Panc1 (cell line): Measurements from ENCODE around the gene EVI5. TPM values are rescaled to one million over a fixed set of nuclear protein-coding genes. Genes with fewer than 3 reads are reported as not detected.

Experiments used
- ATAC-seq: fragments of 200-7000 bp; cut with Tn5 transposase; 2 replicates; pipeline ENCODE4 v1.9.1; 2020; ENCODE audit warnings: mild to moderate bottlenecking, moderate library complexity
- BruUV-seq: library from RNA; stranded (reverse); fragments of 400-500 nt; replicated peaks from 2 replicates; lab custom pipeline; 2021; lab: Mats Ljungman, UMichigan
- CTCF ChIA-PET: fragments of 300-600 bp; sonication (Branson Sonifier 250); formaldehyde crosslinking; loops from one replicate; lab custom pipeline; 2022; ENCODE audit warnings: antibody characterized with exemption; lab: Charles Lee
- POLR2A ChIA-PET: fragments of 300-600 bp; sonication (Branson Sonifier 250); formaldehyde crosslinking; loops from one replicate; lab custom pipeline; 2022; ENCODE audit warnings: antibody characterized with exemption; lab: Charles Lee
- DNase-seq: peaks from one replicate; pipeline ENCODE4 v3.0.0-alpha.2; 2010; ENCODE audit warnings: low read depth, low spot score
- H3K27ac ChIP-seq: 2 replicates; pipeline ENCODE4 v1.5.1; 2011; ENCODE audit warnings: mild to moderate bottlenecking, low read length, inconsistent platforms
- H3K27me3 ChIP-seq: fragments of 200-500 bp; sonication (Bioruptor generic); 2 replicates; pipeline ENCODE4 v1.6.0; 2014; ENCODE audit warnings: low read length, inconsistent platforms; ENCODE audit not compliant: control insufficient read depth, insufficient read depth
- H3K36me3 ChIP-seq: fragments of 200-500 bp; sonication (Bioruptor generic); 2 replicates; pipeline ENCODE4 v1.5.1; 2014; ENCODE audit warnings: inconsistent platforms, mild to moderate bottlenecking, low read length, moderate library complexity; ENCODE audit not compliant: control insufficient read depth, insufficient read depth
- H3K4me1 ChIP-seq: 2 replicates; pipeline ENCODE4 v1.5.1; 2011; ENCODE audit warnings: inconsistent platforms, mild to moderate bottlenecking, low read length, moderate library complexity; ENCODE audit not compliant: control insufficient read depth, insufficient read depth
- H3K4me3 ChIP-seq, 2 experiments: 2 replicates each; pipeline ENCODE4 v1.5.1; 2011 to 2012; ENCODE audit warnings: low read depth in 2 of 2, low read length in 2 of 2, mild to moderate bottlenecking in 2 of 2, inconsistent platforms in 1 of 2, moderate library complexity in 1 of 2
- H3K9me3 ChIP-seq: fragments of 200-500 bp; sonication (Bioruptor generic); 2 replicates; pipeline ENCODE4 v1.5.1; 2014; ENCODE audit warnings: low read depth, mild to moderate bottlenecking, inconsistent platforms, low read length, moderate library complexity; ENCODE audit not compliant: control insufficient read depth, insufficient read depth
- POLR2AphosphoS5 ChIP-seq: IDR thresholded peaks from 2 replicates; pipeline ENCODE4 v1.6.1; 2012; ENCODE audit warnings: mild to moderate bottlenecking, low read depth, low read length, moderate library complexity
- SIN3A ChIP-seq: IDR thresholded peaks from 2 replicates; pipeline ENCODE4 v1.6.1; 2012; ENCODE audit warnings: low read depth, mild to moderate bottlenecking, low read length, moderate library complexity, borderline replicate concordance; ENCODE audit not compliant: insufficient read depth
- TCF7L2 ChIP-seq: IDR thresholded peaks from 2 replicates; pipeline ENCODE4 v1.6.1; 2011; ENCODE audit warnings: mild to moderate bottlenecking, low read depth, low read length, inconsistent platforms
- in situ Hi-C: cut with HindIII; loops from 2 replicates; pipeline ENCODE4 v1.10.0; 2016; ENCODE audit warnings: low sequenced_read_pairs, low pct_unique_long_range_greater_than_20kb
- intact Hi-C: fragments of 100-400 bp; cut with micrococcal nuclease; formaldehyde crosslinking; loops from one replicate; pipeline ENCODE4 v1.10.0; 2022; ENCODE audit not compliant: unreplicated experiment
- total RNA-seq: library from RNA; stranded (reverse); gene quantifications from one replicate; pipeline ENCODE4 v1.2.1, GENCODE V29; 2021; ENCODE audit not compliant: unreplicated experiment
- TF ChIP-seq, protein P1 (sequence below): fragments of 450-650 bp; IDR thresholded peaks from 2 replicates; pipeline ENCODE4 v1.5.1; 2017; ENCODE audit warnings: mild to moderate bottlenecking
- TF ChIP-seq, protein P2 (sequence below), 2 experiments: IDR thresholded peaks; 2 replicates each; pipeline ENCODE4 v1.6.1; 2011 to 2012; ENCODE audit warnings: low read depth in 2 of 2, control low read depth in 1 of 2, low read length in 1 of 2, mild to moderate bottlenecking in 1 of 2, moderate library complexity in 1 of 2; ENCODE audit not compliant: insufficient read depth in 1 of 2

EVI5 gene
- total RNA-seq, 1 experiment from 2014 or later = 21.2 TPM

DNA sequence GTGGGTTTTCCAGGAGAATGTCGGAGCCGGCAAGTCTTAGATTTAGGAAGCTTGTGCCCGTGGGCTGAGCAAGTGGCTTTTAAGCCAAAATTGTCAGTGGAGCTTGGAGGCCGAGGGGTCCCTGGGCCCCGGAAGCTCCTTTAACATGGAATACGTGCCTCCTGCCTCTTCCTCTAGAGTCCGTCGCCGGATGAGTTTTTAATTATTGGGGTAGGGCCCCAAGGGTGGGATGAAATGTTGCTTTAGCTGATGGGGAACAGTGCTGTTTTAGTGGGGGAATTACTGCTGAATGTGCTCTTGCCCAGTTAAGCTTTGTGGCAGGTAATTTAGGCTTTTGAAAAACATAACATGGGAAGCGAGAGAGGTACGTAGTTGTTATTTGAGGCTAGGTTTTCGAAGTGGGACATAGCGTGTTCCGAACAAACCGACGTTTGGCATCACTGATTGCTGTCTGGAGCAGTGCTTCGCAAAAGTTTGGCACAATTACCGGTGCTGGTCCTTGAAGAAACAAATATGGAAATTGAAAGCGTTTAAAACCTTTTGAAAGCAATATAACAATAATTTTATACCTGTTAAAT is 47.7 kb upstream of the EVI5 start:
- Histone ChIP-seq H3K27me3 (no peaks in the 10 kb centered on the region), H3K4me3 (peak overlapping the region; percentile 99), H3K4me1 (peaks cover 20% of the 10 kb centered on the region), H3K27ac (peak overlapping the region; percentile 94), H3K36me3 (peaks cover 39% of the 10 kb centered on the region), H3K9me3 (no peaks in the 10 kb centered on the region)
- ChIA-PET CTCF (no interaction called here), POLR2A (no interaction called here)
- TF ChIP-seq, protein P1, sequence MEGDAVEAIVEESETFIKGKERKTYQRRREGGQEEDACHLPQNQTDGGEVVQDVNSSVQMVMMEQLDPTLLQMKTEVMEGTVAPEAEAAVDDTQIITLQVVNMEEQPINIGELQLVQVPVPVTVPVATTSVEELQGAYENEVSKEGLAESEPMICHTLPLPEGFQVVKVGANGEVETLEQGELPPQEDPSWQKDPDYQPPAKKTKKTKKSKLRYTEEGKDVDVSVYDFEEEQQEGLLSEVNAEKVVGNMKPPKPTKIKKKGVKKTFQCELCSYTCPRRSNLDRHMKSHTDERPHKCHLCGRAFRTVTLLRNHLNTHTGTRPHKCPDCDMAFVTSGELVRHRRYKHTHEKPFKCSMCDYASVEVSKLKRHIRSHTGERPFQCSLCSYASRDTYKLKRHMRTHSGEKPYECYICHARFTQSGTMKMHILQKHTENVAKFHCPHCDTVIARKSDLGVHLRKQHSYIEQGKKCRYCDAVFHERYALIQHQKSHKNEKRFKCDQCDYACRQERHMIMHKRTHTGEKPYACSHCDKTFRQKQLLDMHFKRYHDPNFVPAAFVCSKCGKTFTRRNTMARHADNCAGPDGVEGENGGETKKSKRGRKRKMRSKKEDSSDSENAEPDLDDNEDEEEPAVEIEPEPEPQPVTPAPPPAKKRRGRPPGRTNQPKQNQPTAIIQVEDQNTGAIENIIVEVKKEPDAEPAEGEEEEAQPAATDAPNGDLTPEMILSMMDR = no peak
- TF ChIP-seq TCF7L2 = no peak
- TF ChIP-seq SIN3A = no peak
- TF ChIP-seq, protein P2, sequence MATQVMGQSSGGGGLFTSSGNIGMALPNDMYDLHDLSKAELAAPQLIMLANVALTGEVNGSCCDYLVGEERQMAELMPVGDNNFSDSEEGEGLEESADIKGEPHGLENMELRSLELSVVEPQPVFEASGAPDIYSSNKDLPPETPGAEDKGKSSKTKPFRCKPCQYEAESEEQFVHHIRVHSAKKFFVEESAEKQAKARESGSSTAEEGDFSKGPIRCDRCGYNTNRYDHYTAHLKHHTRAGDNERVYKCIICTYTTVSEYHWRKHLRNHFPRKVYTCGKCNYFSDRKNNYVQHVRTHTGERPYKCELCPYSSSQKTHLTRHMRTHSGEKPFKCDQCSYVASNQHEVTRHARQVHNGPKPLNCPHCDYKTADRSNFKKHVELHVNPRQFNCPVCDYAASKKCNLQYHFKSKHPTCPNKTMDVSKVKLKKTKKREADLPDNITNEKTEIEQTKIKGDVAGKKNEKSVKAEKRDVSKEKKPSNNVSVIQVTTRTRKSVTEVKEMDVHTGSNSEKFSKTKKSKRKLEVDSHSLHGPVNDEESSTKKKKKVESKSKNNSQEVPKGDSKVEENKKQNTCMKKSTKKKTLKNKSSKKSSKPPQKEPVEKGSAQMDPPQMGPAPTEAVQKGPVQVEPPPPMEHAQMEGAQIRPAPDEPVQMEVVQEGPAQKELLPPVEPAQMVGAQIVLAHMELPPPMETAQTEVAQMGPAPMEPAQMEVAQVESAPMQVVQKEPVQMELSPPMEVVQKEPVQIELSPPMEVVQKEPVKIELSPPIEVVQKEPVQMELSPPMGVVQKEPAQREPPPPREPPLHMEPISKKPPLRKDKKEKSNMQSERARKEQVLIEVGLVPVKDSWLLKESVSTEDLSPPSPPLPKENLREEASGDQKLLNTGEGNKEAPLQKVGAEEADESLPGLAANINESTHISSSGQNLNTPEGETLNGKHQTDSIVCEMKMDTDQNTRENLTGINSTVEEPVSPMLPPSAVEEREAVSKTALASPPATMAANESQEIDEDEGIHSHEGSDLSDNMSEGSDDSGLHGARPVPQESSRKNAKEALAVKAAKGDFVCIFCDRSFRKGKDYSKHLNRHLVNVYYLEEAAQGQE (IDR thresholded peaks at IDR 0.05; ENCODE audit: insufficient read depth in 1 of 2, low read depth in 2 of 2, low read length in 1 of 2) = no peak
- no peak for TF ChIP-seq POLR2AphosphoS5
- no peak for ATAC-seq
- in situ Hi-C loops = no loop called here
- no TSS peak for BruUV-seq
- no peak for DNase-seq
- intact Hi-C loops = no loop called here

DNA sequence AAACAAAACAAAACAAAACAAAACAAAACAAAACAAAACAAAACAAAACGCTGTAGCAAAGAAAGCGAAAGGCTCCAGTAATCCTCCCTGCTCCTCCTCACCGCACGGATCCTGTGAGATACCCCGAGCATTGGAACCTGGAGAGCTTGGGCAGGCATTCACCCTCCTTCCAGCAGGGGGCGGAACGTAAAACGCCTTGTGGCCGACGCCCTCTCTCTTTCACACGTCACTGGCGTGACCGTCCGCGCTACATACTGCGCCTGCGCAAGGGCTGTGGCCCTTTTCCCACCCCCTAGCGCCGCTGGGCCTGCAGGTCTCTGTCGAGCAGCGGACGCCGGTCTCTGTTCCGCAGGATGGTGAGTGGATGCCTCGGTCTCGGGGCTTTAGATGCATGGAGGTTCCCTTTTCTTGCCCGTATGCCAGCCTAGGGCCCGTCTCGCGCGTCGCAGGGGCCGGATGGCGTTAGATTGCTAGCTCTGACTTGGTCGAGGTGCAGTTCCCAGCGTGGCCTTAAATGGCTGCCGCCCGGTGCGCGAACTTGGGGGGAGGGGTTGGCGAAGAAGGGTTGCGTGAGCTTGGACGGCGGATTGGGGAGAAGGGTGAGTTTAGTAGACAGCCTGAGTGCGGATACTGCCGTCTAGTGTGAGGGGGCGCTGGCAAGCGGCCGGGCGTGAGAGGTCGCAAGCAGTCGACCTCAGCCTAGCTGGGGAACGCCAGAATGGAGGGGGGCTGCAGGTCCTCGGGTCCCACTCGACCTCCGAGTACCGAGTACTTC is 47.0 kb upstream of the EVI5 start, which contains the start of gene RPL5:
Gene RPL5, plus strand, starts transcription at position 279 of the 775 bp plus-strand sequence. Its CDS starts 75 bp downstream, at position 354.
- peak within 1 kb of the TSS; percentile 94 for H3K27ac ChIP-seq
- no peaks in the 10 kb centered on the region for H3K27me3 ChIP-seq
- in situ Hi-C loops = no loop called here
- ATAC-seq (peak; percentile 93), DNase-seq (peak; percentile 91)
- BruUV-seq = no TSS peak
- peak within 1 kb of the TSS; percentile 99 for H3K4me3 ChIP-seq
- H3K4me1 ChIP-seq = peaks cover 20% of the 10 kb centered on the region
- POLR2A ChIA-PET = no interaction called here
- H3K9me3 ChIP-seq = no peaks in the 10 kb centered on the region
- TF ChIP-seq SIN3A = 0 out of 2 replicates have a peak, but pooled peaks have one; percentile 26
- TF ChIP-seq, protein P1 = peak; percentile 89
- peak; percentile 99 for TF ChIP-seq POLR2AphosphoS5
- TF ChIP-seq TCF7L2 = peak; percentile 43; the same call in 1 of the 2 replicates
- TF ChIP-seq, protein P2 (IDR thresholded peaks at IDR 0.05; ENCODE audit: insufficient read depth in 1 of 2, low read depth in 2 of 2, low read length in 1 of 2) = no peak
- CTCF ChIA-PET = interaction anchor here (0.6 kb wide), 2 partner anchors 92 to 530 kb away, joined by 3 to 5 read pairs; no protein-coding TSS in a partner anchor
- intact Hi-C loops = no loop called here
- H3K36me3 ChIP-seq = peaks cover 33% of the 10 kb centered on the region
